ENCODE data around the gene DCDC2C.

The DCDC2C gene

GRCh38 chr2:3703236-3703756 is at the start of gene DCDC2C:
TSS of gene DCDC2C (plus strand) at chr2:3703575. CDS start at chr2:3703752, 177 bp downstream.
- no peak within 1 kb of the TSS for H3K4me3 ChIP-seq (ENCODE audit: low read depth, low read length)
- no peak for DNase-seq (ENCODE audit: low read depth, low spot score)
- in situ Hi-C loops (cut with HindIII; ENCODE audit: low sequenced_read_pairs): no loop called here
- TF ChIP-seq CTCF (IDR thresholded peaks at IDR 0.05; ENCODE audit: low read depth, low read length): no peak

- TF ChIP-seq CTCF (IDR thresholded peaks at IDR 0.05; ENCODE audit: low read depth, low read length): no peak
- in situ Hi-C loops (cut with HindIII; ENCODE audit: low sequenced_read_pairs): no loop called here
- DNase-seq (ENCODE audit: low read depth, low spot score): no peak
- no peak overlapping the region for H3K4me3 ChIP-seq (ENCODE audit: low read depth, low read length)
Measured at GRCh38 chr2:3654011-3654410, 49.4 kb upstream of the DCDC2C start.

GRCh38 chr2:3654531-3655225 is 48.7 kb upstream of the DCDC2C start:
- DNase-seq (ENCODE audit: low read depth, low spot score): no peak
- in situ Hi-C loops (cut with HindIII; ENCODE audit: low sequenced_read_pairs): no loop called here
- H3K4me3 ChIP-seq (ENCODE audit: low read depth, low read length): no peak overlapping the region
- TF ChIP-seq CTCF (IDR thresholded peaks at IDR 0.05; ENCODE audit: low read depth, low read length): no peak

GRCh38 chr2:3655871-3656761 is 47.3 kb upstream of the DCDC2C start:
- TF ChIP-seq CTCF (IDR thresholded peaks at IDR 0.05; ENCODE audit: low read depth, low read length): no peak
- DNase-seq (ENCODE audit: low read depth, low spot score): no peak
- H3K4me3 ChIP-seq (ENCODE audit: low read depth, low read length): no peak overlapping the region
- in situ Hi-C loops (cut with HindIII; ENCODE audit: low sequenced_read_pairs): no loop called here

- peak; percentile 49 for DNase-seq (ENCODE audit: low read depth, low spot score)
- H3K4me3 ChIP-seq (ENCODE audit: low read depth, low read length): no peak overlapping the region
- in situ Hi-C loops (cut with HindIII; ENCODE audit: low sequenced_read_pairs): no loop called here
- peak; percentile 54 for TF ChIP-seq CTCF (IDR thresholded peaks at IDR 0.05; ENCODE audit: low read depth, low read length)
Measured at GRCh38 chr2:3656762-3657721, 46.3 kb upstream of the DCDC2C start.

- H3K4me3 ChIP-seq (ENCODE audit: low read depth, low read length): no peak within 1 kb of the TSS
- in situ Hi-C loops (cut with HindIII; ENCODE audit: low sequenced_read_pairs): no loop called here
- TF ChIP-seq CTCF (IDR thresholded peaks at IDR 0.05; ENCODE audit: low read depth, low read length): no peak
- DNase-seq (ENCODE audit: low read depth, low spot score): no peak
Measured at GRCh38 chr2:3657881-3658280, 45.5 kb upstream of the DCDC2C start, which contains the start of gene ALLC. TSS of gene ALLC (plus strand) at chr2:3658200. CDS start at chr2:3671158, 12,958 bp downstream.

All from astrocyte of the spinal cord (primary cell).